NCI-H460 (cell line): ENCODE data around the gene PDK1. TPM values are rescaled to one million over a fixed set of nuclear protein-coding genes. Genes with fewer than 3 reads are reported as not detected.
"Not testable (repeated sequence)": the region's sequence is repeated elsewhere in the genome, so short reads cannot be mapped to it uniquely, and the experiment has no call there.

ENCODE experiments used
- DNase-seq: peaks from one replicate; pipeline ENCODE4 v3.0.0-alpha.2; 2016; ENCODE audit warnings: low read depth; ENCODE audit errors: extremely low read depth
- total RNA-seq: library from RNA; depleted of rRNA; stranded (reverse); fragments of >200 nt; shearing (Covaris generic); gene quantifications from 2 replicates; pipeline ENCODE4 v1.2.3, GENCODE V29; 2014

The PDK1 gene
- total RNA-seq, 1 experiment from 2014 or later: 49.9 TPM

DNA sequence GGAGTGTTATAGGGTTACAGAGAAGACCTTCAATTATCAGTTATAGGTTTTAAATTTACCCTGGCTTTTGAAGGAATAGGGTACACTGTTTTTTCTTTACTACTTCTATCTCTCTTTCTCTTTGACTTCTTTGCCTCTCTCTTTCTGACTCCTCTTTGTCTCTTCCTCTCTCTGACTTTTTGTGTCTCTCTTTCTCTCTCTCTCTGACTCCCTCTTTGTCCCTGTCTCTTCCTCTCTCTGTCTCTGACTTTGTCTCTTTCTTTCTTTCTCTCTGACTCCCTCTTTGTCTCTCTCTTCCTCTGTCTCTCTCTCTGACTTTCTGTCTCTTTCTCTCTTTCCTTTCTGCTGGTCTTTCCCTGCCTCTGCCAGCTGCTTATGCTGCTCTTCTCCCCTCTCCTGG, 36.3 kb downstream of the PDK1 start:
- not testable (repeated sequence) for DNase-seq

GRCh38 chr2:172596776-172597175, 40.9 kb downstream of the PDK1 start:
- DNase-seq: no peak

DNA sequence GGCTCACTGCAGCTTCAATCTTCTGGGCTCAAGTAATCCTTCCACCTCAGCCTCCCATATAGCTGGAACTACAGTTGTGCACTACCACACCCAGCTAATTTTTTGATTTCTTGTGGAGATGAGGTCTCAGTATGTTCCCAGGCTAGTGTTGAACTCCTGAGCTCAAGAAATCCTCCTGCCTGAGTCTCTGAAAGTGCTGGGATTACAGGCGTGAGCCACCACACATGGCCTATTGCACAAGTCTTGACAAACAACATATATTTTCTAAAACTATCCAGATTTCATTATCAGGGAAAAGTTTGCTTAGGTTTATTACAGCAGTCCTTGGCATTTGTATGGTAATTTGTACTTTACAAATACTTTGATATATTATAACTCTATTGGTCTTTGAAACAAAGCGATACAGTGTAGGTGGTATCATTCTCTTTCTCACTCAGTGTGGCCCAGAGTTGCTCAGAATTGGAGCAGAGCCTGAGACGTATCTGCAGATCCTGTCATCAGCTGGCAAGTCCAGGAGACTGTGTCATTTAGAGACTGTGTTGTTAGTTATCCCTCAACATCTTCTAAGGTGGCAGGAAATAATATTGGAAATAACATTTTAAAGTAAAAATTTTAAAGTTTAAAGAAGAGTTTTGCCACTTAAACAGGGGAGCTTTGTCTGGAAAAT, 41.4 kb downstream of the PDK1 start:
- DNase-seq: no peak

DNA sequence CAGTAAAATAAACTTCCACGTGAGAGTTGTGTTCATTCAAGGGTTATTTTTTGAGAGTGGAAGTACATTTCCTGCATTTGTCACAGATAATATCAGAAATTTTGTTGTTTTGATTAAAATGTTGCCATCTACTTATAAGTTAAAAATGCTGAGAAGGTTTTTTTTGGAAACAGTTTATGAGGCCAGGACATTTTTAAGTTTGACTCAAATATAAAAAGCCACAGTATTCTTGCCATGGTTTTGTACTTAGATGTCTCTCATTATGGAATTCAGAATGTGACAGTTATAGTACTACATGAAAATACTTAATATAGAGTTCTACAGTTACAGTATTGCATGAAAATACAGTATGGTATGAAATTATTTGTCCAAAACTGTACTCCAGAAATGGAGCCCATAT, 44.1 kb downstream of the PDK1 start:
- DNase-seq: no peak

- no peak for DNase-seq
Observed at GRCh38 chr2:172600557-172601008, 44.7 kb downstream of the PDK1 start.

- no peak for DNase-seq
Observed at GRCh38 chr2:172606285-172606684, 50.4 kb downstream of the PDK1 start.

DNA sequence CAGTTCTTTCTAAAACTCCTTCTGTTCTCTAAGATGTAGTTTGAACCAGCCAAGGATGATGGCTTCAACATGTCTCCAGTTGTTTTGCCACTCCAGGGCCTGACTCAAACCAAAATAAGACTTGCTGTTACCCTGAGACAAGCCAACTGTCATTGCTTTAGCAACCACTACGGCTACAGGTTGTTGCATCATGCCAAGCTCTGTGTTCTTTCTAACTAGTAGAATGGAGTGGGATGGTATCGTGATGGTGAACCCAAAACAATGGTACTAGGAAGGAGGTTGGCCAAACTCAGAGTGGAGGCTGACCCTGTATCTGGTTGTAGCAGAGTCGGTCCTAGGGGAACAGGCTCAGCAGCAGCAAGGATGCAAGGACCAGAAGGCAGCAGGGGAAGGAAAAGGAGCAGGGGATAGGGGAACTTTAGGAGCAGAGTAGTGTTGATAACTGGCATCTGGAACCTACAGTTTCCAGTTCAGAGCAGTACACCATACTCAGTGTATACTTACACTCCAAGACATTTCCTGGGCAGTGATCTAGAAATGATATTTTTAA, 51.6 kb downstream of the PDK1 start:
- DNase-seq: no peak

DNA sequence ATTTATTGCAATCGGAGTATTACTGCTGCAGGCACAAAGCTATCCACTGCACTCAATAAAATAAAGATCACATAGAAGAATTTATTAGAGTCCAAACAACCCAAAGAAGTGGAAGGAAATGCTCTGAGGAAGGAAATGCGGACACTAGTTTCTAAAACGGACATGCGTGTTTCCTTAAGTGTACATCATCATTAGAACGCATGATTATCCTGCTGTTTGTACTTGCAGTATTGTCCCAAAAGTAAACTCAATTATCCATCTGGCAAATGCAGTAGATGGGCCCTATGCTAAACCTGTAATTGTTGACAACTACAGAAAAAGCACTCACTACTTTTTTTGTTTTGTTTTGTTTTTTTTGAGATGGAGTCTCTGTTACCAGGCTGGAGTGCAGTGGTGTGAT, 53.6 kb downstream of the PDK1 start:
- no peak for DNase-seq

DNA sequence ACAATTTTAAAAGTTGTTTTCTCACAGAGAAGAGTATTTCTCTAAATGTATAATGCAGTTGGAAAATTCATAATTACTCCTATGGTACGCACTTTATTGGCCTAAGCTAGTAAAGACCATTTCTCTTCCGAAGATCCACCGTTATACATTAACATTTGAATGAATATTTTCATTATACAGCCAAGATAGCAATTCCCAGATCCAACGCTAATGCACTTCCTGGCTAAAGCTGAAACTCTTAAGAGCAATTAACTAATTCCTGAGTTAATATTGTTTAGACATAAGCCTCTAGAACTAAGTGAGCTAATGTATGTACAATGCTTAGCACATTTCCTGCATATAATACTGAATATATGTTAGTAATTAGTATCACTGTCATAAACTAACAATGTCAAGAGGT, 56.2 kb downstream of the PDK1 start:
- no peak for DNase-seq

- DNase-seq: no peak
Observed at GRCh38 chr2:172613040-172613439, 57.1 kb downstream of the PDK1 start.

- DNase-seq: no peak
Observed at GRCh38 chr2:172613615-172614231, 57.8 kb downstream of the PDK1 start.

DNA sequence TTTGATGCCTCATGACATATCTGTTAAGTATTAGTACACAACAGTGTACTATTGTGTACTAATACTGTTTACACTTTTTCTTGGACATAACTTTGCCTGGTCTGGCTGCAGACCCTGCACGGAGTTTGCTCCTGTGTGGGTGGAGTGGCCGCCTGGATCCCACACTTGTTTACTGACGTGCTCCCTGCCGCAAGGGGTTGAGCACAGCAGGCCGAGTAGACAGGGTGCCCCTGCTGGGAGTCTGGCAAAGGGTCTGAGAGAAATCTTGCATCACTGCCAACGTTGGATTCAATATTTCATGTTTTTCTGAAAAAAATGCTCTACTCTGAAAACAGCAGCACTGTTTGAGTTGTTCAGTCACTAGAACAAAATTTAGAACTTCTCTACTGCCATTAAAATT, 59.0 kb downstream of the PDK1 start:
- no peak for DNase-seq

GRCh38 chr2:172615727-172616261, 59.9 kb downstream of the PDK1 start:
- no peak for DNase-seq

DNA sequence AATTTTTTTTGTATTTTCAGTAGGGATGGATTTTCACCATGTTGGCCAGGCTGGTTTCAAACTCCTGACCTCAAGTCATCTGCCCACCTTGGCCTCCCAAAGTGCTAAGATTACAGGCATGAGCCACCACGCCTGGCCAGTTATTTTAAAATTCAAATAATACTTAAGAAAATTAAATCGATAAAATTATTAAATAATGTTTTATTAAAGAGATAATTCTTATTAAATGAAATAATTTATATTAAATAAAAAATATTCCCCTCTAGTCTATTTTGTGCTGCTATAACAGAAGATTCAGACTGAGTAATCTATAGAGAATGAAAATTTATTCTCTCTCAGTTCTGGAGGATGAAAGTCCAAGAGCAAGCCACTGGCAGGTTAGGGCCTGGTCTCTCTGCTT, 61.2 kb downstream of the PDK1 start:
- no peak for DNase-seq

- no peak for DNase-seq
Observed at GRCh38 chr2:172623249-172623965, 67.5 kb downstream of the PDK1 start.

- no peak for DNase-seq
Observed at GRCh38 chr2:172624996-172625395, 69.1 kb downstream of the PDK1 start.

DNA sequence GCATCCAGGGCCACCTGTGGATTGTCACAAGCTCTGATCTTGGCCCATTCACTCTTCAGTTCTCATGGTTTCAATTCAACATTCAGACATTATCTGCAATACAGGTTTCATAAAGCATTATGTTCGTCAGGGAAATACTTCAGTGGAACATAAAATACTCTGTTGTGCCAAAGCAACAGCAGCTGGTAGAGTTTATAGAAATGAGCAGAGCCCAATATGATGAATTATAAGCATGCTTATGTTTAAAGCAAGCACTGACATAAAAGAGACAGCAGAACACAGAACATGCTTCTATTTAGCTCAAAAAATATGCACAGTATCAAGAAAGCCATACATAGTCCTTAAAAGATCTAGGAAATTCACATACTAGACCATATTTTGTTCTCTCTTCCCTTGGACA, 71.3 kb downstream of the PDK1 start:
- no peak for DNase-seq

DNA sequence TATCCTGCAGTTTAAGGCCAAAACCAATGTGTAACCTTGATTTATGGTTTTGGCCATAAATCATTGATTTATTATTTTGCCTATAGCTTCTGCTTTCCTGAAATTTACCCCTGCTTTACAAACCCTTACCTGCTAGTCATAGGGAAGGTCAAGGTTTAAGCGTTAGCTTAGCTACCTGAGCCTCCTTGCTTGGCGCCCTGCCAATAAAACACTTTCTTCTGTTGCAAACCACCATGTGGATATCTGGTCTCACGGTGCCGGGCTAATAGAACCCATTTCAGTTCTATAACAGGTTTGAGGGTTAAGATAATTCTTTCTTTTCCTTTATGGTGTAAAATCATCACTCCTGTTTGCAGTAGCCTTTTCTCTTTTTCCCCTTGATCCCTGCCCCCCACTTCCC, 72.2 kb downstream of the PDK1 start:
- no peak for DNase-seq

DNA sequence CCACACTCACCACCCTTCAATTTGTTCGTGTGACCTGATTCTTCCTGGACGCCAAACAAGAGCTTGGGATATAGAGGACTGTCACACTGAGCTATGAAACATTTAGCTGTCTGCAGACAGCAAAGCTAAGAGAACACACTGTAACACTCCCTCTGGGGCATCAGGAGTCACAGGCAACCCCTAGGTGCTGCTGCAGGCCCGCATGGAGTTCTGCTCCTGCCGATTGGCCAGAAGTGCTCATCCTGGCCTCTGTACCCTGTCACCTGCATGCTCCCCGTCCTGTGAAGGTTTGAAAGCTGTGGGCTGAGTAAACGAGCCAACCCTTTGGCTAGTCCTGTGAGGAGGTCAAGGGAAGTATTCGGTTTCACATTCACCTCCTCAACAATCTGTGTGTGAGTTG, 73.7 kb downstream of the PDK1 start:
- no peak for DNase-seq

- DNase-seq: no peak
Observed at GRCh38 chr2:172630181-172630580, 74.3 kb downstream of the PDK1 start.

GRCh38 chr2:172634477-172634876, 78.6 kb downstream of the PDK1 start:
- DNase-seq: no peak
